Suprapubic skin (tissue), 4 donors: ENCODE data around the gene TNFAIP3. TPM values are rescaled to one million over a fixed set of nuclear protein-coding genes. Genes with fewer than 3 reads are reported as not detected.
A peak's percentile ranks its signal among the peaks of the same experiment; 100 is the strongest.

Experiments
- DNase-seq, 2 donors: peaks; one replicate each; pipeline ENCODE4 v3.0.0-alpha.2; 2019; ENCODE audit warnings: low spot score in 2 of 2
- H3K27ac ChIP-seq: fragments of 200-600 bp; sonication (generic); one replicate; pipeline ENCODE4 v1.5.1; 2019
- H3K27me3 ChIP-seq: fragments of 200-600 bp; sonication (generic); one replicate; pipeline ENCODE4 v1.5.1; 2019
- H3K36me3 ChIP-seq: fragments of 200-600 bp; sonication (generic); one replicate; pipeline ENCODE4 v1.5.1; 2019
- H3K4me1 ChIP-seq: fragments of 200-600 bp; sonication (generic); one replicate; pipeline ENCODE4 v1.5.1; 2019
- H3K4me3 ChIP-seq: fragments of 200-600 bp; sonication (generic); one replicate; pipeline ENCODE4 v1.5.1; 2019; ENCODE audit warnings: mild to moderate bottlenecking
- H3K9me3 ChIP-seq: fragments of 200-600 bp; sonication (generic); one replicate; pipeline ENCODE4 v1.5.1; 2019
- EP300 ChIP-seq: sonication (generic); formaldehyde crosslinking; IDR thresholded peaks from one replicate; pipeline ENCODE4 v1.6.1; 2017; ENCODE audit warnings: antibody characterized with exemption
- POLR2A ChIP-seq, 2 donors: fragments of 450-650 bp; IDR thresholded peaks; one replicate each; pipeline ENCODE4 v1.6.1; 2017; ENCODE audit warnings: antibody characterized with exemption in 2 of 2, mild to moderate bottlenecking in 2 of 2, moderate library complexity in 2 of 2
- POLR2AphosphoS5 ChIP-seq, 3 donors: sonication (generic); formaldehyde crosslinking; IDR thresholded peaks; one replicate each; pipeline ENCODE4 v1.6.1; 2017; ENCODE audit warnings: antibody characterized with exemption in 3 of 3
- WGBS: methylation state at CpG from one replicate; pipeline ENCODE4 v1.1.5; 2018; 5-methylcytosine and 5-hydroxymethylcytosine counted together
- total RNA-seq, 4 donors: library from RNA; depleted of rRNA; stranded (reverse); fragments of >200 nt; gene quantifications; one replicate each; pipeline ENCODE4 v1.1.0, GENCODE V29; 2016
- TF ChIP-seq, protein P1 (sequence below), 2 donors: fragments of 200-600 bp in 1 of 2; fragments of 450-650 bp in 1 of 2; sonication (generic) in 1 of 2; IDR thresholded peaks; one replicate each; pipeline ENCODE4 v1.5.1; 2016 to 2019; ENCODE audit warnings: antibody characterized with exemption in 2 of 2, mild to moderate bottlenecking in 1 of 2, moderate library complexity in 1 of 2

The TNFAIP3 gene
- total RNA-seq: 100 to 1,000 TPM in 3 of 4 donors, 10 to 100 TPM in 1; 64.1 to 146 (median 111) TPM

DNA sequence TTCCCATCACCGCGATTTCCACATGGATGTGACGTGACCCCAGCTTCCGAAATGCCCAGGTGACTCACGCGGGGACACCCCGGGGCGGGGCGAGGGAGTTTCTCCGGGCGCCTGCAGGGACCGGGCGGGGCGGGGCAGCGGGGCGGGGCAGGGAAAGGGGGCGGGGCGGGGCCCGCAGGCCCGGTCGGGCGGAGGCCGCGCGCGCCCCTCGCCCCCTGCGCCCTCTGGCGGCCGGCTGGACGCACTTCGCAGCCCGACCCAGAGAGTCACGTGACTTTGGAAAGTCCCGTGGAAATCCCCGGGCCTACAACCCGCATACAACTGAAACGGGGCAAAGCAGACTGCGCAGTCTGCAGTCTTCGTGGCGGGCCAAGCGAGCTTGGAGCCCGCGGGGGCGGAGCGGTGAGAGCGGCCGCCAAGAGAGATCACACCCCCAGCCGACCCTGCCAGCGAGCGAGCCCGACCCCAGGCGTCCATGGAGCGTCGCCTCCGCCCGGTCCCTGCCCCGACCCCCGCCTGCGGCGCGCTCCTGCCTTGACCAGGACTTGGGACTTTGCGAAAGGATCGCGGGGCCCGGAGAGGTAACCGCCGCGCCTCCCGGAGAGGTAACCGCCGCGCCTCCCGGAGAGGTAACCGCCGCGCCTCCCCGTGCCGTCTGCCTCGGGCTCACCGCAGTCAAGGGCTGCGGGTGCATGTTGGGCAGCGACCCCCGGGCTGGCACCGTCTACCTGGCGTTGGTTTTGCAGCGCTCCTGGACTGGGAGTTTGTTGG lies at the start of gene TNFAIP3:
Gene TNFAIP3, plus strand, starts transcription at position 346 of the 771 bp plus-strand sequence. CDS start 3,969 bp downstream, outside the sequence.
- no peaks in the 10 kb centered on the region for H3K9me3 ChIP-seq
- H3K27me3 ChIP-seq: no peaks in the 10 kb centered on the region
- 0% methylated on average over 4 of the region's 87 CpGs for WGBS
- peaks cover 49% of the 10 kb centered on the region for H3K4me1 ChIP-seq
- H3K27ac ChIP-seq: peak within 1 kb of the TSS; percentile 94
- DNase-seq: peak; percentile 95 to 97
- H3K4me3 ChIP-seq: peak within 1 kb of the TSS; percentile 97
- no peaks in the 10 kb centered on the region for H3K36me3 ChIP-seq
- TF ChIP-seq POLR2A (IDR thresholded peaks at IDR 0.05) (peak; percentile 81 to 92), POLR2AphosphoS5 (IDR thresholded peaks at IDR 0.05) (peak in 2 of 3 donors; percentile 55 to 88), EP300 (no peak)
- TF ChIP-seq, protein P1, sequence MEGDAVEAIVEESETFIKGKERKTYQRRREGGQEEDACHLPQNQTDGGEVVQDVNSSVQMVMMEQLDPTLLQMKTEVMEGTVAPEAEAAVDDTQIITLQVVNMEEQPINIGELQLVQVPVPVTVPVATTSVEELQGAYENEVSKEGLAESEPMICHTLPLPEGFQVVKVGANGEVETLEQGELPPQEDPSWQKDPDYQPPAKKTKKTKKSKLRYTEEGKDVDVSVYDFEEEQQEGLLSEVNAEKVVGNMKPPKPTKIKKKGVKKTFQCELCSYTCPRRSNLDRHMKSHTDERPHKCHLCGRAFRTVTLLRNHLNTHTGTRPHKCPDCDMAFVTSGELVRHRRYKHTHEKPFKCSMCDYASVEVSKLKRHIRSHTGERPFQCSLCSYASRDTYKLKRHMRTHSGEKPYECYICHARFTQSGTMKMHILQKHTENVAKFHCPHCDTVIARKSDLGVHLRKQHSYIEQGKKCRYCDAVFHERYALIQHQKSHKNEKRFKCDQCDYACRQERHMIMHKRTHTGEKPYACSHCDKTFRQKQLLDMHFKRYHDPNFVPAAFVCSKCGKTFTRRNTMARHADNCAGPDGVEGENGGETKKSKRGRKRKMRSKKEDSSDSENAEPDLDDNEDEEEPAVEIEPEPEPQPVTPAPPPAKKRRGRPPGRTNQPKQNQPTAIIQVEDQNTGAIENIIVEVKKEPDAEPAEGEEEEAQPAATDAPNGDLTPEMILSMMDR (IDR thresholded peaks at IDR 0.05): peak; percentile 85 to 87

DNA sequence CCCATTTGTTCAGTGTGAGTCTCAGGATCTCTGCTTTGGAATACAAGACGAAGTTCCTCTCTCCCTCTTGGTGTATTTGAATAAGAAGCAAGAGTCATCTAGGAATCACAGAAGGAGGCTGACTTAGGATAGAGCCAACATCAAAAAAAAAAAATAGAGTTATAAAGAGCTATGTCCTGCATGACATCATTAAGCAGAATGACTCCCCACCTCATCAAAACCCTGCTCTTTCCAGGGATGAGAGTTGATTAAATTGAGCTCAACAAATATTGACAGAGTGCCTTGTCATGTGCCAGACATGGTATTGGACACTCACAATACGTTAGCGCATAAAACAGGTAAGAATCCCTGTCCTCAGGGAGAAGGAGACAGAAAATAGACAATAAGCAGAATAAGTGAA lies 48.6 kb upstream of the TNFAIP3 start:
- Histone ChIP-seq H3K27ac (no peak overlapping the region), H3K4me3 (no peak overlapping the region), H3K4me1 (peaks cover 32% of the 10 kb centered on the region), H3K36me3 (no peaks in the 10 kb centered on the region), H3K27me3 (no peaks in the 10 kb centered on the region), H3K9me3 (no peaks in the 10 kb centered on the region)
- 98% methylated on average over 3 of the region's 3 CpGs for WGBS
- DNase-seq: no peak
- no peak for TF ChIP-seq POLR2AphosphoS5 (IDR thresholded peaks at IDR 0.05)
- TF ChIP-seq POLR2A (IDR thresholded peaks at IDR 0.05): no peak
- TF ChIP-seq, protein P1 (IDR thresholded peaks at IDR 0.05): no peak
- TF ChIP-seq EP300: no peak

DNA sequence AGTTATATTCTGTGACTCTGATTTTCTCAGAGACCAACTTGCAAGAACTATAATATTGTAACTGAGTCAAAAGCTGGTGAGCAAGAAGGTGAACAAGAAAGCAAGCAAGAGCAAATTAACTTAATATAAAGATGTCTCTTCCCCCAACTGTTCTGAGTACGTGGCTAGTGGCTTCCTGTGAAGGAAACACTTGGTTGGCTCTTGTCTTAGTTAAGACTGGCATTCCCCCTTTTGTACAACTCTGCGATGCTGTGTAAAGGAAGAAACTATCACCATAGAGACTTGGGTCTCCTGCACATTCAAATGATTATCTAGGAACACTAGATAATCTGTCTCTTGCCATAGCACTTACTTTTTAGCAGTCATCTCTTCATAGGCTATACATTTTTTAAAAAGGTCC lies 47.3 kb upstream of the TNFAIP3 start:
- WGBS: 58% methylated on average over 2 of the region's 2 CpGs
- no peaks in the 10 kb centered on the region for H3K9me3 ChIP-seq
- no peaks in the 10 kb centered on the region for H3K36me3 ChIP-seq
- no peak overlapping the region for H3K27ac ChIP-seq
- no peaks in the 10 kb centered on the region for H3K27me3 ChIP-seq
- no peak overlapping the region for H3K4me3 ChIP-seq
- TF ChIP-seq, protein P1 (IDR thresholded peaks at IDR 0.05): no peak
- no peak for TF ChIP-seq POLR2AphosphoS5 (IDR thresholded peaks at IDR 0.05)
- peaks cover 42% of the 10 kb centered on the region for H3K4me1 ChIP-seq
- DNase-seq: no peak

DNA sequence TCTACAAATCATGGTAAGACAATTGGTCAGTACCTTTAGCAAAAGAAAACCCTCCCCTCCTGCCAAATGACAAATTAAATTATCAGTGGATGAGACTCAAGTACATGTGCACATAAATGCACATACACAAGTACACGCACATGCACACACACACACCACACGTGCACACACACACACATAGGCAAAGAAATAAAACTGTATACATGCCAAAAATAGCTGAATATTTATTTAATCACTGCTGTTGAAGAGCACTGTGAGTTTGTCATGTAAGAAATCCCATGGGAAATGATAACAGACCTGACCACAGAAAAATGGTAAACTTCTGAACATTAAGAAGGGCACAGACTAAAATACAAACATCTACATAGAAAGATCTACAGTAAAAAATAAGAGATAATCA lies 46.6 kb upstream of the TNFAIP3 start:
- no peak overlapping the region for H3K4me3 ChIP-seq
- 79% methylated on average over 2 of the region's 2 CpGs for WGBS

DNA sequence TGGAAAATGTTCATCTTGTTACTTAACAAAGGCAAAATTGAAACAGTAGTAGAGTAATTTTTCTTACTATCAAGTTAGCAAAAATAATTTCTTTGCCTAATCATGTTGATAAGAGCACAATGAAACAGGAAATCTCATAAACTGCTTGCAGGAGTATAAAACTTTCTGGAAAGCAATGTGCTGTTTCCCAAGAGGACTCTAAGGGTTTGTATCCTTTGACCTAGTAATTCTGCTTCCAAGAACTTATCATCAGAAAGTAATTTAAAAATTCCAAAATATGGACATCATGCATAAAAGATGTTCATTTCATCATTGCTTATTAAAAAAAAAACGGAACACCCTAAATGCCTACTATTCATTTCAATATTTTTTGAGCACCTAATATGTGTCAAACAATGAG lies 46.1 kb upstream of the TNFAIP3 start:
- DNase-seq: no peak
- Histone ChIP-seq H3K4me3 (no peak overlapping the region), H3K27me3 (no peaks in the 10 kb centered on the region), H3K27ac (peak overlapping the region; percentile 70), H3K4me1 (peaks cover 52% of the 10 kb centered on the region), H3K36me3 (no peaks in the 10 kb centered on the region), H3K9me3 (no peaks in the 10 kb centered on the region)
- WGBS: 40% methylated on average over 1 of the region's 1 CpG
- TF ChIP-seq POLR2AphosphoS5 (IDR thresholded peaks at IDR 0.05) (no peak), EP300 (no peak), POLR2A (IDR thresholded peaks at IDR 0.05) (no peak)
- TF ChIP-seq, protein P1 (IDR thresholded peaks at IDR 0.05): no peak

More for the DNA sequence above, 46.6 kb upstream of the TNFAIP3 start:
- Histone ChIP-seq H3K36me3 (no peaks in the 10 kb centered on the region), H3K9me3 (no peaks in the 10 kb centered on the region), H3K27me3 (no peaks in the 10 kb centered on the region), H3K27ac (no peak overlapping the region), H3K4me1 (peaks cover 49% of the 10 kb centered on the region)
- TF ChIP-seq, protein P1 (IDR thresholded peaks at IDR 0.05): no peak
- TF ChIP-seq POLR2A (IDR thresholded peaks at IDR 0.05): no peak
- TF ChIP-seq EP300: no peak
- TF ChIP-seq POLR2AphosphoS5 (IDR thresholded peaks at IDR 0.05): no peak
- no peak for DNase-seq
